WTC11 (cell line): ENCODE measurements around the gene PEX16. TPM values are rescaled to one million over a fixed set of nuclear protein-coding genes. Genes with fewer than 3 reads are reported as not detected.

Experiments used
- AFF4 ChIP-seq: sonication (generic); formaldehyde crosslinking; IDR thresholded peaks from 2 replicates; pipeline ENCODE4 v1.8.1; 2023; ENCODE audit warnings: mild to moderate bottlenecking, missing genetic modification reagents, borderline replicate concordance
- CDX4 ChIP-seq: fragments of 250-450 bp; sonication (Bioruptor Pico); IDR thresholded peaks from 2 replicates; pipeline ENCODE4 v1.9.0; 2021; ENCODE audit warnings: moderate library complexity, mild to moderate bottlenecking, inconsistent platforms, borderline replicate concordance
- MYBL2 ChIP-seq: sonication (generic); formaldehyde crosslinking; IDR thresholded peaks from 2 replicates; pipeline ENCODE4 v1.8.1; 2023; ENCODE audit warnings: mild to moderate bottlenecking, moderate library complexity, missing genetic modification reagents
- NFYB ChIP-seq: sonication (generic); formaldehyde crosslinking; conservative IDR thresholded peaks from 2 replicates; pipeline ENCODE4 v1.8.0; 2022; ENCODE audit warnings: low read depth, missing genetic modification reagents
- SMAD3 ChIP-seq: sonication (generic); formaldehyde crosslinking; IDR thresholded peaks from 2 replicates; pipeline ENCODE4 v1.8.0; 2022; ENCODE audit warnings: missing genetic modification reagents, mild to moderate bottlenecking, borderline replicate concordance
- SMAD4 ChIP-seq: sonication (generic); formaldehyde crosslinking; IDR thresholded peaks from 2 replicates; pipeline ENCODE4 v1.8.0; 2022; ENCODE audit warnings: mild to moderate bottlenecking, missing genetic modification reagents
- USF1 ChIP-seq: sonication (generic); formaldehyde crosslinking; IDR thresholded peaks from 2 replicates; pipeline ENCODE4 v1.8.0; 2022; ENCODE audit warnings: mild to moderate bottlenecking, missing genetic modification reagents
- ZNF232 ChIP-seq: sonication (generic); formaldehyde crosslinking; IDR thresholded peaks from 2 replicates; pipeline ENCODE4 v1.8.0; 2022; ENCODE audit warnings: mild to moderate bottlenecking, missing genetic modification reagents
- ZNF281 ChIP-seq: sonication (generic); formaldehyde crosslinking; IDR thresholded peaks from 2 replicates; pipeline ENCODE4 v1.8.0; 2023; ENCODE audit warnings: mild to moderate bottlenecking, missing genetic modification reagents
- ZNF532 ChIP-seq: fragments of 250-450 bp; sonication (Bioruptor Pico); IDR thresholded peaks from 2 replicates; pipeline ENCODE4 v1.9.0; 2021; ENCODE audit warnings: mild to moderate bottlenecking, borderline replicate concordance
- ZNF671 ChIP-seq: fragments of 250-450 bp; sonication (Bioruptor Pico); IDR thresholded peaks from 2 replicates; pipeline ENCODE4 v1.8.0; 2021; ENCODE audit warnings: mild to moderate bottlenecking
- total RNA-seq: library from RNA; stranded (reverse); gene quantifications from 3 replicates; pipeline ENCODE4 v1.2.3, GENCODE V29; 2021
- TF ChIP-seq, protein P1 (sequence below): sonication (generic); formaldehyde crosslinking; IDR thresholded peaks from 2 replicates; pipeline ENCODE4 v1.8.1; 2022; ENCODE audit warnings: missing genetic modification reagents, borderline replicate concordance

The PEX16 gene
- total RNA-seq, 1 experiment from 2014 or later = 39.3 TPM

- no peak for TF ChIP-seq ZNF281 (CRISPR knock-in tag)
- TF ChIP-seq ZNF671 (CRISPR knock-in tag) = no peak
- TF ChIP-seq ZNF532 (CRISPR knock-in tag) = no peak
- TF ChIP-seq AFF4 (CRISPR knock-in tag) = no peak
- no peak for TF ChIP-seq USF1 (CRISPR knock-in tag)
- no peak for TF ChIP-seq CDX4
- TF ChIP-seq MYBL2 (CRISPR knock-in tag) = no peak
- TF ChIP-seq, protein P1, sequence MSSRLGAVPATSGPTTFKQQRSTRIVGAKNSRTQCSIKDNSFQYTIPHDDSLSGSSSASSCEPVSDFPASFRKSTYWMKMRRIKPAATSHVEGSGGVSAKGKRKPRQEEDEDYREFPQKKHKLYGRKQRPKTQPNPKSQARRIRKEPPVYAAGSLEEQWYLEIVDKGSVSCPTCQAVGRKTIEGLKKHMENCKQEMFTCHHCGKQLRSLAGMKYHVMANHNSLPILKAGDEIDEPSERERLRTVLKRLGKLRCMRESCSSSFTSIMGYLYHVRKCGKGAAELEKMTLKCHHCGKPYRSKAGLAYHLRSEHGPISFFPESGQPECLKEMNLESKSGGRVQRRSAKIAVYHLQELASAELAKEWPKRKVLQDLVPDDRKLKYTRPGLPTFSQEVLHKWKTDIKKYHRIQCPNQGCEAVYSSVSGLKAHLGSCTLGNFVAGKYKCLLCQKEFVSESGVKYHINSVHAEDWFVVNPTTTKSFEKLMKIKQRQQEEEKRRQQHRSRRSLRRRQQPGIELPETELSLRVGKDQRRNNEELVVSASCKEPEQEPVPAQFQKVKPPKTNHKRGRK (CRISPR knock-in tag) = no peak
- TF ChIP-seq SMAD4 (CRISPR knock-in tag) = no peak
- no peak for TF ChIP-seq SMAD3
- TF ChIP-seq NFYB (CRISPR knock-in tag) = no peak
- no peak for TF ChIP-seq ZNF232 (CRISPR knock-in tag)
Measured at GRCh38 chr11:45860348-45860747, 57.3 kb downstream of the PEX16 start (continued).

Other genes with a start within 250 kb of the PEX16 start
- 10.4 to 14.3 TPM (median 12.1 TPM) in 3 replicates for gene SLC35C1, start 112.7 kb downstream of the PEX16 start, total RNA-seq
- 14.4 to 18.3 TPM (median 16.8 TPM) in 3 replicates for gene CRY2, start 70.4 kb downstream of the PEX16 start, total RNA-seq
- gene MAPK8IP1, start 32.2 kb downstream of the PEX16 start, total RNA-seq = 31.6 to 34.1 TPM (median 32.4 TPM) in 3 replicates
- 1.6 to 2.1 TPM (median 1.8 TPM) in 3 replicates for gene FREY1, start 10.6 kb downstream of the PEX16 start, total RNA-seq
- gene LARGE2, start 4.8 kb upstream of the PEX16 start, total RNA-seq = 124 to 132 TPM (median 126 TPM) in 3 replicates
- 29.4 to 36.6 TPM (median 33.1 TPM) in 3 replicates for gene PHF21A, start 203.6 kb upstream of the PEX16 start, total RNA-seq